CD14-positive monocyte (primary cell): ENCODE measurements around the gene CHKA. TPM values are rescaled to one million over a fixed set of nuclear protein-coding genes. Genes with fewer than 3 reads are reported as not detected.

ENCODE experiments used
- DNase-seq, 3 donors: peaks; one replicate each; pipeline ENCODE4 v3.0.0-alpha.2; 2011 to 2022
- H2AFZ ChIP-seq: 2 replicates; pipeline ENCODE4 v1.6.0; 2012; ENCODE audit warnings: mild to moderate bottlenecking, low read depth, low read length, inconsistent platforms; ENCODE audit not compliant: insufficient read depth, poor library complexity, severe bottlenecking
- H3K27ac ChIP-seq, 2 donors: 1 replicate in 1 of 2; 2 replicates in 1 of 2; pipeline ENCODE4 v1.5.1; 2012 to 2013; ENCODE audit warnings: low read length in 2 of 2, control low read depth in 1 of 2, inconsistent platforms in 1 of 2, low read depth in 1 of 2, mild to moderate bottlenecking in 1 of 2
- H3K27me3 ChIP-seq, 2 donors: one replicate each; pipeline versions ENCODE4 v1.6.0 to v1.6.1; 2011 to 2013; ENCODE audit warnings: low read length in 2 of 2; ENCODE audit not compliant: control insufficient read depth in 2 of 2, insufficient read depth in 2 of 2
- H3K36me3 ChIP-seq, 2 donors: replicated peaks in 1 of 2; 1 replicate in 1 of 2; 2 replicates in 1 of 2; pipeline versions ENCODE4 v1.5.1 to v1.6.1; 2012 to 2013; ENCODE audit warnings: low read length in 2 of 2, control low read depth in 1 of 2, inconsistent platforms in 1 of 2, mild to moderate bottlenecking in 1 of 2; ENCODE audit not compliant: insufficient read depth in 2 of 2, control insufficient read depth in 1 of 2
- H3K4me1 ChIP-seq, 2 donors: 1 replicate in 1 of 2; 2 replicates in 1 of 2; pipeline versions ENCODE4 v1.5.1 to v1.6.1; 2012 to 2013; ENCODE audit warnings: low read length in 2 of 2, control low read depth in 1 of 2, inconsistent platforms in 1 of 2, mild to moderate bottlenecking in 1 of 2, moderate library complexity in 1 of 2; ENCODE audit not compliant: insufficient read depth in 2 of 2, control insufficient read depth in 1 of 2
- H3K4me2 ChIP-seq: replicated peaks from 2 replicates; pipeline ENCODE3; 2012; ENCODE audit warnings: low read length, moderate library complexity, mild to moderate bottlenecking; ENCODE audit not compliant: poor library complexity, severe bottlenecking; ENCODE audit errors: extremely low read depth
- H3K4me3 ChIP-seq, 3 experiments: fragments of 200-600 bp in 1 of 3; sonication (generic) in 1 of 3; replicated peaks in 1 of 3; 1 replicate in 2 of 3; 2 replicates in 1 of 3; pipeline ENCODE4 v1.5.1; 2011 to 2013; ENCODE audit warnings: low read length in 3 of 3, mild to moderate bottlenecking in 3 of 3, control low read depth in 2 of 3, low read depth in 2 of 3, inconsistent platforms in 1 of 3, moderate library complexity in 1 of 3
- H3K79me2 ChIP-seq: 2 replicates; pipeline ENCODE4 v1.6.0; 2012; ENCODE audit warnings: mild to moderate bottlenecking, control low read depth, inconsistent platforms, low read length, moderate library complexity; ENCODE audit not compliant: insufficient read depth
- H3K9ac ChIP-seq: 2 replicates; pipeline ENCODE4 v1.6.0; 2017; ENCODE audit warnings: low read length, mild to moderate bottlenecking; ENCODE audit not compliant: insufficient read depth, poor library complexity, severe bottlenecking
- H3K9me3 ChIP-seq, 2 donors: replicated peaks in 1 of 2; 1 replicate in 1 of 2; 2 replicates in 1 of 2; pipeline versions ENCODE4 v1.5.1 to v1.6.1; 2012 to 2013; ENCODE audit warnings: low read length in 2 of 2, control low read depth in 1 of 2; ENCODE audit not compliant: control insufficient read depth in 1 of 2, insufficient read depth in 1 of 2
- H4K20me1 ChIP-seq: 2 replicates; pipeline ENCODE4 v1.6.0; 2012; ENCODE audit warnings: mild to moderate bottlenecking, low read length, control low read depth, moderate library complexity; ENCODE audit not compliant: insufficient read depth
- H3K27ac Mint-ChIP-seq, 7 donors: one replicate each; pipeline ENCODE4 v1.8.0; 2020; ENCODE audit warnings: mild to moderate bottlenecking in 7 of 7, mixed read lengths in 7 of 7, moderate library complexity in 6 of 7, inconsistent platforms in 2 of 7
- H3K27me3 Mint-ChIP-seq, 3 donors: one replicate each; pipeline ENCODE4 v1.8.0; 2021 to 2022; ENCODE audit warnings: low read depth in 3 of 3, mild to moderate bottlenecking in 3 of 3, mixed read lengths in 3 of 3, moderate library complexity in 3 of 3, inconsistent platforms in 1 of 3
- H3K36me3 Mint-ChIP-seq, 2 donors: one replicate each; pipeline ENCODE4 v1.8.0; 2020; ENCODE audit warnings: mixed read lengths in 2 of 2, inconsistent platforms in 1 of 2, mild to moderate bottlenecking in 1 of 2
- H3K4me1 Mint-ChIP-seq: one replicate; pipeline ENCODE4 v1.8.0; 2020; ENCODE audit warnings: mild to moderate bottlenecking, mixed read lengths
- H3K4me3 Mint-ChIP-seq, 2 donors: one replicate each; pipeline ENCODE4 v1.8.0; 2020; ENCODE audit warnings: mild to moderate bottlenecking in 2 of 2, mixed read lengths in 2 of 2, moderate library complexity in 1 of 2
- H3K9me3 Mint-ChIP-seq, 7 donors: one replicate each; pipeline ENCODE4 v1.8.0; 2020 to 2022; ENCODE audit warnings: mixed read lengths in 7 of 7, mild to moderate bottlenecking in 6 of 7, moderate library complexity in 6 of 7, inconsistent platforms in 2 of 7
- WGBS: methylation state at CpG from one replicate; pipeline ENCODE4 v1.1.5; 2013; ENCODE audit warnings: missing lambda C conversion rate; ENCODE audit not compliant: insufficient coverage; 5-methylcytosine and 5-hydroxymethylcytosine counted together
- intact Hi-C, 2 donors: fragments of 100-400 bp; cut with micrococcal nuclease; formaldehyde crosslinking; loops; one replicate each; pipeline versions ENCODE4 v1.15.0 to v1.15.1; 2023
- polyA plus RNA-seq, 3 donors: library from polyadenylated mRNA; depleted of rRNA in 1 of 3; unstranded in 2 of 3; stranded (reverse) in 1 of 3; fragments of 300-500 nt in 2 of 3; fragments of >200 nt in 1 of 3; fragmentation: Illumina TruSeq in 2 of 3; gene quantifications; 1 replicate in 2 of 3; 2 replicates in 1 of 3; pipeline ENCODE4 v1.2.3, GENCODE V29; 2012 to 2021
- TF ChIP-seq, protein P1 (sequence below): fragments of 200-600 bp; IDR thresholded peaks from one replicate; pipeline ENCODE4 v1.8.0; 2022; ENCODE audit warnings: antibody characterized with exemption, mild to moderate bottlenecking

The CHKA gene
- polyA plus RNA-seq, 3 donors: 2.8 to 20.9 (median 5.7) TPM

DNA sequence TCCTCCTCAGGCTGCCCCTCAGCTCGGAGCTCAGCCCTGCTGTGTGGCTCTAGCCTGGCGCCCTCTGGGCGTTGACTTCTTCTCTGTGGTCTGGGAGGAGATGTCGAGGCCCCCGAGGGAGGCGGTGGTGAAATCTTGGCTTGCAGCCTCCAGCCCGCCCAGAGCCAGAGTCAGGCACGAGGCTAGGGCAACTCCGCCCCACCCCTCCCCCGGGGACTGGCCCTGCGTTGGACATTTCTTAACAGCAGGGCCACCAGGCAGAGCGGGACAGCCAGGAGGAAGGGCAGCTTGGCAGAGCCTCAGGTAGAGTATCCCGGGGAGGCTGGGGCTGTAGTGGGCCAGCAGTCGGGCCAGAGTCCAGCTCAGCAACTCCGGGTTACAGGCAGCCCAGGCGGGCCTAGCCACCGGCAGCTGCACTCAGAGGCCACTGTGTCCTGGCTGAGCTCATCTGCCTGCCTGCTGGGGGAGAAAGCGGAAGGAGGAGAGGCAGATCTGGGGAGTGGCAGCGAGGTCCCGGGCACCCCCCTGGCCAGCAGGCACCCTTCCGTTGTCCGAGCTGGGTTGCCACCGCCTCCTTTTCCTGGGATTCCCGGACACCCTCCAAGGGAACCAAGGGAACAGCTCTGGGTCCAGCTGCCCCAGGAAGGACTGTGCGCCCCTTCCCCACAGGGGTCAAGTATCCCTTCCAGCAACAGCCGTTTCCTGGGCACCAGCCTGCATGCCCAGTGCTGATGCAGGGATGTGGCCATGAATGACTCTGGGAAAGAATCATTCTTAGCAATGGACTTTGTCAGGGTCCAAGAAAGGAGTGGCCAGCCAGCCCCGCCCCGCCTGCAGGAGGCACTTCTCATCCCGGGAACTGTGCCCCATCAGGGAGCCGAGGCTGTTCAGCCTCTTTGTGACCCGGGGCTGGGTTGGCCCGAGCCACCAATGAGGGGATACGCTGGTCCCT, 110.8 kb downstream of the CHKA start, which contains the start of gene ALDH3B1:
ALDH3B1 (plus strand) TSS at position 238 of the 952 bp plus-strand sequence. CDS start 4,971 bp downstream, outside the sequence.
- TF ChIP-seq, protein P1, sequence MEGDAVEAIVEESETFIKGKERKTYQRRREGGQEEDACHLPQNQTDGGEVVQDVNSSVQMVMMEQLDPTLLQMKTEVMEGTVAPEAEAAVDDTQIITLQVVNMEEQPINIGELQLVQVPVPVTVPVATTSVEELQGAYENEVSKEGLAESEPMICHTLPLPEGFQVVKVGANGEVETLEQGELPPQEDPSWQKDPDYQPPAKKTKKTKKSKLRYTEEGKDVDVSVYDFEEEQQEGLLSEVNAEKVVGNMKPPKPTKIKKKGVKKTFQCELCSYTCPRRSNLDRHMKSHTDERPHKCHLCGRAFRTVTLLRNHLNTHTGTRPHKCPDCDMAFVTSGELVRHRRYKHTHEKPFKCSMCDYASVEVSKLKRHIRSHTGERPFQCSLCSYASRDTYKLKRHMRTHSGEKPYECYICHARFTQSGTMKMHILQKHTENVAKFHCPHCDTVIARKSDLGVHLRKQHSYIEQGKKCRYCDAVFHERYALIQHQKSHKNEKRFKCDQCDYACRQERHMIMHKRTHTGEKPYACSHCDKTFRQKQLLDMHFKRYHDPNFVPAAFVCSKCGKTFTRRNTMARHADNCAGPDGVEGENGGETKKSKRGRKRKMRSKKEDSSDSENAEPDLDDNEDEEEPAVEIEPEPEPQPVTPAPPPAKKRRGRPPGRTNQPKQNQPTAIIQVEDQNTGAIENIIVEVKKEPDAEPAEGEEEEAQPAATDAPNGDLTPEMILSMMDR: no peak
- peak; percentile 83 to 90 (median 87) for DNase-seq
- no peaks in the 10 kb centered on the region for H3K27me3 ChIP-seq
- peaks cover 56% of the 10 kb centered on the region for H3K79me2 ChIP-seq
- Mint-ChIP-seq H3K4me3 (peak within 1 kb of the TSS; percentile 83 to 92), H3K27me3 (peaks cover 0 to 1% (median 0%) of the 10 kb centered on the region in 3 donors), H3K36me3 (peaks cover 15 to 20% of the 10 kb centered on the region in 2 donors), H3K4me1 (peaks cover 74% of the 10 kb centered on the region), H3K9me3 (no peaks in the 10 kb centered on the region), H3K27ac (peak within 1 kb of the TSS; percentile 91 to 97 (median 95))
- H3K4me1 ChIP-seq: peaks cover 76 to 85% of the 10 kb centered on the region in 2 donors
- H3K9ac ChIP-seq: peak within 1 kb of the TSS; percentile 75
- peak within 1 kb of the TSS; percentile 94 for H3K4me2 ChIP-seq
- no peaks in the 10 kb centered on the region for H3K9me3 ChIP-seq
- H3K27ac ChIP-seq: peak within 1 kb of the TSS; percentile 90 to 94
- H4K20me1 ChIP-seq: peaks cover 38% of the 10 kb centered on the region
- H2AFZ ChIP-seq: peak within 1 kb of the TSS; percentile 79
- H3K36me3 ChIP-seq: peaks cover under 1 to 16% of the 10 kb centered on the region in 2 donors
- peak within 1 kb of the TSS; percentile 52 to 89 (median 60) for H3K4me3 ChIP-seq
- 8% methylated on average over 28 of the region's 33 CpGs for WGBS
- intact Hi-C loops: loop anchor here in 1 of 2 donors (2.0 to 5.0 kb wide), 3 partner anchors 26 to 197 kb away; partner anchors contain the start of gene CHKA

DNA sequence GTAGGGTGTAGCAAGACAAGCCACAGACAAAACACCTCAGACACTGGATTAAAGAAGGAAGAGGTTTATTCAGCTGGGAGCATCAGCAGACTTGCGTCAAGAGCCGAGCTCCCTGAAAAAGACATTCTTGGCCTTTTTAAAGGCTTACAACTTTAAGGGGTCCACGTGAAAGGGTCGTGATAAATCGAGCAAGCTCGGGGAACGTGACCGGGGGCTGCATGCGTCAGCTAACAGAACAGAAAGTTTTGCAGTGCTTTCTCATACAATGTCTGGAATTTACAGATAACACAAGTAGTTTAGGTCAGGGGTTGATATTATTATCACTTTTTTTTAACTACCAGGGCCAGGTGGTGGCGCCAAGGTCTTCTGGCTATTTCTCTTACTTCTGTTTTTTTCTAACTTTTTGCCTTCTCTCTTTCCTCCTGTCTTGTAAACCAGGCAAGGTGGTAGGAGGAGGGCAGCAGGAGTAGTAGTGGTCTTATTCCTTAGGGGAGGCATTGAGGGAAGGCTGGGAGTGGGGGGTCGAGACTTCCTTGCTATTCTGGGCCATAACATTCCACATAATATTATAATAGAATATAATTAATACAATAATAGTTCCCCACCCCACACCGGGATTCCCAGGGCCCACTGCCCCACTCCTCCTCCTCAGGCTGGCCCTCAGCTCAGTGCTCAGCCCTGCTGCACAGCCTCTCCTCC, 111.6 kb downstream of the CHKA start:
- Mint-ChIP-seq H3K4me1 (peaks cover 76% of the 10 kb centered on the region), H3K36me3 (peaks cover 13 to 17% of the 10 kb centered on the region in 2 donors), H3K9me3 (no peaks in the 10 kb centered on the region), H3K27me3 (peaks cover 0 to 1% (median 0%) of the 10 kb centered on the region in 3 donors), H3K4me3 (peak overlapping the region; percentile 83 to 92), H3K27ac (peak overlapping the region; percentile 91 to 97 (median 95))
- Histone ChIP-seq H2AFZ (peak overlapping the region; percentile 79), H3K79me2 (peaks cover 53% of the 10 kb centered on the region), H3K27ac (peak overlapping the region; percentile 90 to 94), H3K9ac (peak overlapping the region; percentile 75), H3K36me3 (peaks cover 0 to 10% of the 10 kb centered on the region in 2 donors), H4K20me1 (peaks cover 36% of the 10 kb centered on the region), H3K4me1 (peaks cover 73 to 83% of the 10 kb centered on the region in 2 donors), H3K4me2 (peak overlapping the region; percentile 94), H3K4me3 (peak overlapping the region; percentile 52 to 89 (median 60)), H3K27me3 (no peaks in the 10 kb centered on the region), H3K9me3 (no peaks in the 10 kb centered on the region)
- intact Hi-C loops: loop anchor here (2.0 to 10.0 kb wide), 5 partner anchors 27 to 205 kb away; partner anchors contain the start of genes CHKA (in 1 of the 2) and KMT5B (in 1 of the 2)
- 9% methylated on average over 3 of the region's 12 CpGs for WGBS
- peak in 1 of 3 donors; percentile 48 for DNase-seq
- TF ChIP-seq, protein P1: peak; percentile 49
